Stimulated activated naive CD8-positive, alpha-beta T cell treated with anti-CD3 and anti-CD28 coated beads, Interleukin-15, Interleukin-2, amounts not matched to agents 100 U/mL and 50 U/mL, for 24 hours (primary cell): ENCODE data around the gene SUCLG1.
"Not testable (repeated sequence)": the region's sequence is repeated elsewhere in the genome, so short reads cannot be mapped to it uniquely, and the experiment has no call there.

Experiments used
- ATAC-seq: fragments of 150-1000 bp; cut with Tn5 transposase; one replicate; pipeline ENCODE4 v1.10.0; 2021
- DNase-seq: peaks from one replicate; pipeline ENCODE4 v3.0.0; 2021

Gene SUCLG1

DNA sequence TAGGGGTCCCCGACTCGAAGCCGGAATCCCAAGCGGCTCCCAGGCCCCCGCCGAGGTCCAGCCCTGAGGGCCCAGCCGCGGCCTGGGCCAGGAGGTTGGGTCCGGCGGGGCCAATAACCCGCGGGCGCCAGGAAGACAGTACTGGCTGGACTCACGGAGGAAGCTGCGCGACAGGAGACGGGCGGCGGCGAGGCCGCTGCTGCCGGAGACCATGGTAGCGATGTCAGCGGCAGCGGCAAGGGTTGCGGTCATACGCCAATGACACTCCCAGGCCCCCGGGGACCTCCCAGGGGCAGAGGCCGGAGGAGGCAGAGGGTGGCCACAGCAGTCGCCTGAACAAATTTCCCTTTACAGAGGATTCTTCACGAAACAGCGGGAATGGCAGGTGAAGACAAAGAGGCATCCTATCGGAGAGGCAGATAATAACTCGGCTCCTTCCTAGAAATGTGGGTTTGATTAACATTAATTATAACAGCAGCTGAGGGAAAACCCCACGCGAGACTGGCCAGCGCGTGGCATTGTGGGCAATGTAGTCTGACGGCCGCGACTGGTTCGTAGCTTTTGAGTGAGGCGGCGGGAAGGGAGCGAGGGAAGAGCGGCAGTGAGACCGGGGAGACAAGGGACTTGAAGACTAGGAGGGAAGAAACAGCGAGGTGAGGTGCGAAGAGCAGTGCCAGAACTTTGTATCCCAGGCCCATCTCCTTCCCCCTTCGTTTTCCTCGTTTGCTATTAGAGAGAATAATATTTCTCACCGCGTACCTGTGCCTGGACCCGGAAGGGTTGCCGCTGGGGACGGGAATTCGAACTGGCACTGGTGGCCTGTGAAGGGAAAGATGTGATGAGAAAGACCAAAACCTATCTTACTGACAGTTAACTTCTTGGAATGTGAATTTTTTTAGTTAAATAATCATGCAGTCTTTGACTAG, at the start of gene SUCLG1:
Gene SUCLG1, minus strand, starts transcription at position 263 of the 926 bp plus-strand sequence. Its CDS starts 11 bp downstream, at position 252.
- DNase-seq (peak; percentile 84), ATAC-seq (peak; percentile 94)

DNA sequence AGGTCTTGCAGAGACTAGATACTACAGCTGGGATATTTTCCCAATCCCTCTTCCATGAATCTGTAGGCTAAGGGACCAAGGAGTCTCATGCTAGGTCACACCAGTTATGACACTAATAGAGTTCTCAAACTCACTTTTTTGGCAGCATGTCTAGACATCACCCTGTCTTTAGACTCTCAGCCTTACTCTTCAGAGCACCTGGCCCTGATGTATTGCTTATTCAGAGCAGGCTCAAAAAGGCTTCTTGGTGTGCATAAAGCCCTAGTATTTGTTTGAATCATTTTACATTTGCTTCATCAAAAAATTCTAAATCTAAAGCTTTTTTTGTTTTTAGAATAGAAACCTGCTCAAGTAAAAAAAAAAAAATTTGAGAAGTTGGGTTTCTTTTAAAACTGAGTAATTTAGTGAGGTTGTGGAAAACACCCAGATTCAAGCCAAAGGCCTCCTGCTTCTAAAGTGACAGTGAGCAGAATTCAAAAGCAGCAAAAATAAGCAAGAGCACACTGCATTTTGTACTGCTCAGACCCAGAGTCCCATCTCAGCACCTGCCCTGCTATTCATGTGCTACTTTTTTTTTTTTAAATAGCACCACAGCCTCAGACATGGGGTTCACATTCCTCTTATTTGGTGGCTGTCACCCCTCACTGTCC, 39.2 kb upstream of the SUCLG1 start:
- ATAC-seq (no peak), DNase-seq (no peak)

DNA sequence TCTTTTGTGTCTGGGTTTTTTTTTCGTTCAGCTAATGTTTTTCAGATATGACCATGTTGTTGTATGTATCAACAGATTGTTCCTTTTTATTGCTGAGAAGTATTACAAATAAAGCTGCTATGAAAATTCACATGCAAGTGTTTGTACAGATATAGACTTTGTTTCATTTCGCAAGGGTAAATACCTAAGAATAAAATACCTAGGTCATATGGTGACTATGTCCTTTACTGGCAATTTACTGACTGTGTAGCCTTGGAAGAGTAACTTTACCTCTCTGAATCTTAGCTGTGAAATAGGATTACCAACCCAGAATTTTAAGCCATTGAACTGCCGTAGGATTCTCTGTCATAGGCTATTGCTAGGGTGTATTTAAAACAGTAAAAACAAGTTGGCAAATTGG, 38.2 kb upstream of the SUCLG1 start:
- ATAC-seq, result no peak

DNA sequence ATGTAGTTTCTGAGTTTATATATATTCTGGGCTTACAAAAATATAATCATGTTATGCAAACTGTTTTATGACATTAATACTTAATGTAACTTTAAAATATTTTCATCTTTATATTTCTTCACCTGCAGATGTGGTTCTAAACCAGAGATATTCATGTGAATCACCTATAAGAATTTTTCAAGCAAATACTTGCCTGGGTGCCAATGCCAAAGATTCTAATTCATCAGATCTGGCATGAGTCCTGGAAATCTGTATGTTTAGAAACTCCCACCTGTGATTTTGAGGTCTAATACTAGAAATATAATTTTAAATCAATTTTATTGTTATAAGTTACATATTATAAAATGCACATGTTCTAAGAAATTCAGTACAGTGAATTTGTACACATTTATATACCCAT, 37.3 kb upstream of the SUCLG1 start:
- DNase-seq (no peak), ATAC-seq (no peak)

More for the DNA sequence above, 38.2 kb upstream of the SUCLG1 start:
- no peak for DNase-seq

DNA sequence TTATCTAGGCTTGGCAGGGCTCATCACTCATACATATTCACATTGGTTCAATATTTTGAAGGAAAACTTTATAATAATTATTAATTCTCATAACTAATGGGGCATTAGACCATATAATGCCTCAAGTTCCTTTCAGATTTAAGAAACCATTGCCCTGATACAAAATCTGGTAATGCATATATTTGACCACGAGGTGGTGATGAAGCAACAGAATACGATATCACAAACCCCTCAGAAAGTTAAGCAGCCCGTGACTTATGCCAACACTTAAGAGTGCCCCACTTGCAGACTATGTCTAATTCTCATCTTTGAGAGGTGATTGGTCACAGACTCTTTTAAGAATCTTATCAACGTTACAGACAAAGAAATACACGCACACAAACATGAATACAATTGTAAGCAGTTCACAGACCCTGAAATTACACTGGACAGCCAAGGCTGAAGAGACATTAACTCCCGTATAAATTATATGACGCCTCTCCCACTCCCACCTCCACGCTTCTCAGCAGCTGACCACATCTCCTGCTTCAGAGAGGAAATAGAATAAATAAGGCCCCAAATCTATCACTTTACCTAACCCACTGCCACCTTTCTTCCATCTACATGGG, 36.6 kb upstream of the SUCLG1 start:
- no peak for DNase-seq
- ATAC-seq, result peak; percentile 86

DNA sequence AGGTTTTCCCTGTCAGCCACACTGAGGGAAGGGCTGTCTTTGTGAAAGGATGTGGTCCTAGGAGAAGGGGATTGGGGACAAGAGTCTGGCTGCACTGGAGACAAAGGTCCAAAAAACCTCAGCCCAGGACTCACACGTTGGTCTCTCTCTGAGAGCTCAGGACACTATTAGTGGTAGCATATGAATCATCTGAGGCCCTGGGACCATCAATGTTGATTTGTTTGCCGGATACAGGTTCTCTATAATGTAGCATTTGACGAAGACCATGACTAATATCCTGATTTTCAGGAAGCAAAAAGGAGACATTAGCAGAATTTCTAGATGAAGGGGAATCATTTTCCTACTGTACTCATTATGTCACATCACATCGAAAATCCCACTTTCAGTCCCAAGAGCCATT, 35.0 kb upstream of the SUCLG1 start:
- DNase-seq (no peak), ATAC-seq (no peak)

DNA sequence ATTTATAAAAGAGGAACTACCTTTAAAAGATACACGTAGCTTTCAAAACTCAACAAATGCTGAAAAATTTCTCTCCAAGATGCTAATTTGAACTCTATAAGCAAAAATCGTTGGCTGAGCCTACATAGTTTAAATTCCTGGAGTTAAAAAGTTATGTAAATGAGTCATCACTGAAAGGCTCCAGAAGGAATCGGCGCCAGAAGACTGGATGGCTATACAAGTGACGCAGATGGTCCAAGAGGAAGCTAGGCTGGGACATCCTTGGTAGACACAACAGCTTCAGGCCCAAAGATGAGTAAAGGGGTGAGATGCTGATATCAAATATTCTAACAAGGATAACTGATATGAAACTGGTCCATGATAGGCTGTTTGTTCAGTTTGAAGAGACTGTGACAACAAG, 34.4 kb upstream of the SUCLG1 start:
- no peak for ATAC-seq
- no peak for DNase-seq

DNA sequence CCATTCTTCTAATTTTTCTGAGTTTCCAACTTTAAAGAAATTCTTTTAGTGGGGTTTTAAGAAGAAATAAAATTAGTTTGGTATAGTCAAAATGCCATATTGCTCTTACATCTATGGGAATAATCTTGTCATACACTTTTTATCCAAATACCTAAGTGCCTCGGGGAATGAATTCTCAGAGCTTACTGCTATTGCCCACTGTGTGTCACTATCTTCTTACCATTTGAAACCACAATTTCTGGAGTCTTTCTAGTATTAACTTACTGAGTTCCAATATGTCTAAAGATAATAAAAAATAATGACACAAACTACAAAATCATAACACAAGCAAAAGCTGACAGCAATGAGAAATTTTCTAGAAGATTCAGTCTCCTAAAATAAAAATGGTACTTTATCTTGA, 33.5 kb upstream of the SUCLG1 start:
- DNase-seq (no peak), ATAC-seq (no peak)

DNA sequence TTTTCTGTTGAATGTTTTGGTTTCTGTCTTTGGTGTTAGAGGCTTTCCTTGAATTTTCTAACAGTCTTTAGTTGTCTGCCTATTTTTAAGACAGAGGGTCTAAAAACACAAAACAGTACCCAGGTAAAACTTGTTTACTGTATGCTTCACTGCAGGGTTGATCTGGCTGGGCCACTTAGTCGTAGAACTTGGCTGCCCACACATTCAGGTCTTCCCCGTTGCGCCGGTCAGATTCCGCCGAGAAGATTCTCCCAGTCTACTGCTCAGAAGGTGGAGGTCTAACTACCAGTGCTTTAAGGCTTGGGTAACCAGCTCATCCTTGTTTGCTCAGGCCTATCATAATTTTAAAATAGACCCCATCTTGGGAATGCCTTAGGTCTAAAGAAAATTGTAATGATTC, 32.7 kb upstream of the SUCLG1 start:
- ATAC-seq (no peak), DNase-seq (no peak)

DNA sequence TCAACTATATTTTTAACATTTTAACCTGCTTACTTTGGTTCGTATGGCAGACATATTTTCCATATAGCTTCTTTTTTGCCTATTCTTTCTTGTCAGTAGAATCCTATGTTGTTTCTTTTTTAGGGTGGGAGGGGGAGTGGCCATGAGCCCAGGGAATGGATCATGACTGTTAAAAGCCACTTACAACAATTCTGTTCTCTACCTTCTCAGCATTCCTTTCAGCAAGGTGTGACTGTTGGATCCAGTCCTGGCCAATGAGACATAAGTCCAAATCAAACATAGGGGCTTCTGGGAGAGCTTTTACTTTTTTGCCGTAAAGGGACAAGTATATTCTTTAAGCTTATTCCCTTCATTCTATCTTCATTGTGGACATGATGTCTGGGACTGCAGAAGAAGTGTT, 32.2 kb upstream of the SUCLG1 start:
- DNase-seq (no peak), ATAC-seq (no peak)

DNA sequence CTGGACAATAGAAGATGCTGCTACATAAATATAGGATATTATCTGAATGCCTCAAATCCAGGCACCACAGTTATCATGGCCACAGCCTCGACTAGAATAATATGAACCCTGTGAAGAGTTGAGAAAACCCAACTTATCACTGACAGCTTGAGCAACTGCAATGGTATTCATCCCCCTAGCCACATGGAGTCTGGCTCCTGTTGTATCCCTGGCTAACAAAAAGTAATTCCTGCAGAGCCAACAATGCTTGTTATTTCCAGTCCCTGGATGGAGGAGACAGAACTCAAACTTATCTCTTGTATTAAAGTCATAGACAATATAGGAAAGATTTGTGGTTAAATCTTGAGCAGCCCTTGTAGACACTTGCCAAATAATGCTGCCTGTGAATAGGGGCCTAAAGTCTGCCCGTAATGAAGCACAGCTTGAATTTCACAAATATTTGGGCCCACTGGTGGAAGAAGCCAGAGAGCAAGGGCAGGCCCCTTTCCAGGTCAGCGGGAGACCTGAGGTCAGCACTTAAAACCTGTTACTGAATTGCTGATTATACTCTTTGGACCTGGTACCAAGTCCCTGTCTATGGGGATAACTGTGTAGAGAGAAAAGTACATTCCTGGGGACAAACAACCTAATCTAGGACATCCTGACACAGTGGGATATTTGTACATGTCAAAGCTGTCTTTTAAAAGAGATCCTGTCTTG, 28.4 kb upstream of the SUCLG1 start:
- DNase-seq (no peak), ATAC-seq (no peak)

DNA sequence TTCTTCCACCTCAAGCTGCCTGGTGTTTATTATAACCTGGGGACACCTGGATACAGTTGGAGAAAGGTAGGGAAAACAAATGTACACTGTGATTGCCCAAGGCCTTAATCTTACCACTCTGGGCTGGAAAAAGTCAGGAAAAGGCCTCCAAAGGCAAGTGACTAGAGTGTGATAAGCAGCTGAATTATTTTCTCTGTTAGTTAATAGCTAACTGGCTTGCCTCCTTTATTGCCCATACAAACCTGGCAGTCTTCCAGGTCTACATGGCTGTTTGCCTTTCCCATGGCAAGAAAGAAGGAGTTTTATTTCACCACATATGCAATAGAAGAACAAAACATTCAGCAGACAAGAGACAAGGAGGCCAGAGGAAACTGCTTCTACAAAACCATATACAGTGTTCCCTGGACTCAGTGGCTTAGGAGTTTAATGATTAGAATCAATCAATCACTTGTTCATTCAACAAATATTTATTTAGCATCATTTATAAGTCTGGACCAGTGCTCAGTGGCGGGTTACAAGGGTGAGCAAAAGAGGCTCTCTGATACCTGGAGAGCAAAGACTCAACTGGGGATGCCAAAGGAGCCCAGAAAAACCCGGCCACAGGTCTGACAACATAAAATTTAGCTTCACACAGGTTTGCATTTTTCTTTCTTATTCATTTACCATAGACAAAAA, 27.5 kb upstream of the SUCLG1 start:
- no peak for ATAC-seq

DNA sequence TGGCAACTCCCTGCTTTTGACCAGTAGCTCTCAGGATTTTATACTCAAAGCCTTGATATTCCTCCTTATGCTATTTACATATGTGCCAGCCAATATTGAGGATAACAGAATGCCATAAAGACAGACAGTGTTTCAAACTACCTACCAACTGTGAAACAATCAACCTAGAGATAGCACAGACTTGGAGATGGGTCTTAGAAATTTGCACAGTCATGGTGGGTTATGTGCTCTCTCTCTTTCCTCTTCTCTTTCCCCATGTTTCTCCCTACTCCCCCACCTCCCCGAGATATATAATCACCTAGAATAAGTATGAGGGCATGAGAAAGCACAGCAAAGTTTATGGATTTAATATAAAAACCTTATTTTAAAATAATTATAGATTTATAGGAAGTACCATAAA, 24.2 kb upstream of the SUCLG1 start:
- ATAC-seq, result no peak
- no peak for DNase-seq

More for the DNA sequence above, 27.5 kb upstream of the SUCLG1 start:
- no peak for DNase-seq

DNA sequence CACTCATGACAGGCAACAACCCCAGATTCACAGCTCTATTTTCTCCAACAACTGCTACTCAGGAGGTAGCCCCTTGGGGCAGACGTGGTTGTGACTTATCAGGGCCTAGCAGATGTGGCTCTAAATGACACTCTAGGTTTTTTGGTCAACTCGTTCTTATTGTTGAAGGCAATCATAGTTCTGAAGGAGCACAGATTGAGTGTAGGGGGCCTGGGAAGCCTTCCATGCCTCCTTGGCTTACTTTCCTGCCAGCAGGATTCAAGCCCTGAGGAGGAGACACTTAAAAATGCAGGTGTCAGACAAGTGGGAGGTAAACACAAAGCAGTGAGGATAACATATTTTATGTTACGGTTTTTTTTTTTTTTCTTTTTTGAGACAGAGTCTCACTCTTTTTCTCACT, 23.5 kb upstream of the SUCLG1 start:
- no peak for DNase-seq
- ATAC-seq, result no peak

DNA sequence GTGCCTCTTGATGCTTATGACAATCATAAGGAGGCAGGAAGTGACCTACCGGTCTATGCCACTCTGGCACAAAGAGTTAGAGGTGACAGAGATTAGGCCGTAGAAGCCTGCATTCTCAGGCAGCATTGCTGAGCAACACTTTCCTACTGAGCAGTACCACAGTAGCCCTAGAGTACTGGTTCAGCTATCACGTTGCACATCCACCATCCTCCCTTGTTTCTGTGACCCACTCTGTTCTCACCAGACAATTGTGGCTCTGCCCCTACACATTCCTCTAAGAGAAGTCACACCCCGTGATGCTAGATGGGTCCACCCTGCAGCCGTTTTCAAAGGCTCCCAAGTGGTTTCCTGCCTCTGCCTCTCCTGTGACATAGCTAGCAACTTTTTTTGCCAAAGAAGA, 22.6 kb upstream of the SUCLG1 start:
- ATAC-seq, result peak; percentile 90
- peak; percentile 15 for DNase-seq

DNA sequence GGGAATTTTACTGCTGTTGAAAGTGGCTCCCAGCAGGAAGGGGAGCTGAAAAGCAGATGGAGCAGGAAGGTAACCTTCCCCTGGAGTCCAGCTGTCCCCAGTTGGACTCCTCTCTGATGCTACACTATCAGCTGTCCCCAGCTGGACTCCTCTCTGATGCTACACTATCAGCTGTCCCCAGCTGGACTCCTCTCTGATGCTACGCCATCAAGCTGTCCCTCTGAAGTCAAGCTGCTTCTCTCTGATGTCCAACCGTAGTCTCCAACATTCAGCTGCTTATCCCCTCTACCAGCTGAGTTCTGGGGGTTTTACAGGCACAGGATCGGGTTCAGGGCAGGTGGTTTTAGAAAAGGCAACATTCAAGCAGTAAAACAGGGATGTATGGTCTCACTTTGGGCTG, 19.8 kb upstream of the SUCLG1 start:
- DNase-seq (no peak), ATAC-seq (no peak)

DNA sequence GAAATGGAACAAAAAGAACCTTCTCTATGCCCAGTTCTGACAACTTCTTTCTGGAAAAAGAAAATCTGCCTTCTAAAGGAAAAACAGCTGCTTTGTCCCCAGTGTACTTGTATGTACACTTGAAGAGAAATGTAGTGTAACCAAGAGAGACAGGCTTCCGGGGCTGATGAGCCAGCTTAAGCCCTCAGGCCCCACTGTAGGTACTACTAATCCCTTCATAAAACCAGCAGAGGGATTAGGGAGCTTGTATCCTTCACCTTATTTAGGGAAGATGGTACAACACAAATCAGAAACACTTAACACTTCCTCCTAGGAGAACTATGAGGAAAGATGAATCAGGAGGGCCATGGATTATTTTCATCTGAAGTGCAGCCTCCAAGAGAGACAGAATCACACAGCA, 18.8 kb upstream of the SUCLG1 start:
- DNase-seq (no peak), ATAC-seq (no peak)

DNA sequence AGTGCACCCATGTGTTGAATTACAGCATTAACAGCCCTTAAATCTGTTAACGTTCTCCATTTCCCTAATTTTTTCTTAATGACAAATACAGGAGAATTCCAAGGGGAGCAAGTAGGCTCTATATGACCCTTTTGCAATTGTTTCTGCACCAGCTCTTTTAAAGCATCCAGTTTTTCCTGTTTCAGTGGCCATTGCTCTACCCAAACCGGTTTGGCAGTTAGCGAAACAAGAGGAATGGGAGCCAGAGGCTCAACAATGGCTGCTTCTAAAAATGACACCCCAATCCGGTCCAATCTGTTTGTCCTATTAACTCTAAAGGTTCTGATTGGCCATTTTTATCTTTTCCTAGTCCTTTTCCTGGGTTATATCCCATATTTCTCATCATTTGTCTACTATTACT, 15.1 kb upstream of the SUCLG1 start:
- no peak for ATAC-seq

DNA sequence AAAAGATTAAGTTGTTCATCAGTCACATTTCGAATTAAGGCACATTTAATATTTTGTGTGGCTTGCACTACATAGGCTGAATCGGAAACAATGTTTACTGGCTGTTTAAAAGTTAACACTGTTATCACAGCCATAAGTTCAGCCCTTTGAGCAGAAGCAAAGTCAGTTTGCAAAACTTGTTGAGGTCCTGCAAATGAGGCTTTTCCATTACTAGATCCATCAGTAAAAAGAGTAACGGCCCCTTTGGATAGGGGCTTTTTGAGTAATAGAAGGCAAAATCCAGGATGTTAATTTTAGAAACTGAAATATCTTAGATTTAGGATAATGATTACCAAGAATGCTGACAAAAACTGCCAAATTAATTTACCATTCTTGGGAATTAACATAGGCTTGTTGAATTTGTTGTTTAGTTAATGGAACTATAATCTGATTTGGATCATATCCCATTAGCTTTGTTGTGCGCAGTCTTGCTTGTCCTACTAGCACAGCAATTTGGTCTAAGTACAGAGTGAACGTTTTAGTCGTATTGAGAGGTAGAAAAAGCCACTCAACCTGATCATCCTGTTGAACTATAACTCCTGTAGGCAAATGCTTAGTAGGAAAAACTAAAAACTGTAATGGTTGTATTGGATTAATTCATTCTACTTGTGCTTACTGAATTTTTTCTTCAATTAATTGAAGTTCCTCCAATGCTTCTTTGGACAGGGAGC, 13.9 kb upstream of the SUCLG1 start:
- ATAC-seq, result no peak
- no peak for DNase-seq

More for the DNA sequence above, 15.1 kb upstream of the SUCLG1 start:
- no peak for DNase-seq

DNA sequence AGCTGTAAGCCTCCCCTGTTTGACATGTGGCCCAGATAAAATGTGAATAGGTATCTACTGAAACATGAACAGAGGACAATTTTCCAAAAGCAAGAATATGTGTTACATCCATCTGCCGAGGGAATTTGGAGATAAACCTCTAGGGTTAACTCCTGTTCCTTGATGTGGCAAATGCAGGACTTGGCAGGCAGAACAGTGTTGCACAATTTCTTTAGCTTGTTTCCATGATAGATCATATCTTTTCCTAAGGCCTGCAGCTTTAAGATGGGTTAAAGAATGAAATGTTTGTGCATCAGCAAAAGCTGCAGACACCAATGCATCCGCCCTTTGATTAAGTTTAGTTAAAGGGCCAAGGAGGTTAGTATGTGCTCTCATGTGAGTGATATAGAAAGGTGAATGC, 13.3 kb upstream of the SUCLG1 start:
- not testable (repeated sequence) for DNase-seq, ATAC-seq

DNA sequence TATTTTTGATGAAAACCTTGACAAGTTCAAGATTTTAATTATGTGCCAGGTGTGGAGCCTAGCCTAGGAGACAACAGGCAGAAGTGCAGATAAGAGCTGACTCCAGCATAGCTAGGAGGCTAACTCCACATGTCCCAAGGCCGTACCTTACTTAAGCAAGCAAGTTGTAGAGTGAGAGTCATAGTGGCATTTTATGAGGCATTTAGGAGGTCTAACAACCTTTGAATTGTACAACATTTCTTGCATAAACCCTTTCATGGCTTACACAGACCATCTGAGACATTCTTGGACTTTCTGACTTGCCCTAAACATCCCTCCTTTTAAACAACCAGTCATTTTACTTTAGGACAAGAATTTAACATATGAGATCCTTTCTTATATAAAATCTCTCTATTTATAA, 8.3 kb upstream of the SUCLG1 start:
- DNase-seq, result no peak
- no peak for ATAC-seq
